Neural progenitor cell (in vitro differentiated cells): Measurements from ENCODE around the gene FBLN2. TPM values are rescaled to one million over a fixed set of nuclear protein-coding genes. Genes with fewer than 3 reads are reported as not detected.
A peak's percentile ranks its signal among the peaks of the same experiment; 100 is the strongest.

Source experiments
- DNase-seq: peaks from one replicate; pipeline ENCODE4 v3.0.0-alpha.2; 2016; ENCODE audit warnings: low spot score
- H2AFZ ChIP-seq: fragments of 200-600 bp; sonication (generic); replicated peaks from 2 replicates; pipeline ENCODE4 v1.6.1; 2016; ENCODE audit warnings: antibody characterized with exemption
- H3F3A ChIP-seq: fragments of 200-600 bp; sonication (generic); 2 replicates; pipeline ENCODE4 v1.6.1; 2016; ENCODE audit warnings: antibody characterized with exemption, low read depth
- H3K27ac ChIP-seq: fragments of 200-600 bp; sonication (generic); 2 replicates; pipeline ENCODE4 v1.5.1; 2016; ENCODE audit warnings: mild to moderate bottlenecking
- H3K27me3 ChIP-seq: fragments of 200-600 bp; sonication (generic); 2 replicates; pipeline ENCODE4 v1.6.1; 2016; ENCODE audit warnings: mild to moderate bottlenecking, moderate library complexity
- H3K36me3 ChIP-seq: fragments of 200-600 bp; sonication (generic); 2 replicates; pipeline ENCODE4 v1.5.1; 2016
- H3K4me1 ChIP-seq: fragments of 200-600 bp; sonication (generic); 2 replicates; pipeline ENCODE4 v1.6.1; 2016; ENCODE audit warnings: mixed run types
- H3K4me2 ChIP-seq: fragments of 200-600 bp; sonication (generic); 2 replicates; pipeline ENCODE4 v1.6.1; 2016
- H3K4me3 ChIP-seq: fragments of 200-600 bp; sonication (generic); 2 replicates; pipeline ENCODE4 v1.5.1; 2016
- H3K79me2 ChIP-seq: fragments of 200-600 bp; sonication (generic); 2 replicates; pipeline ENCODE4 v1.6.1; 2016; ENCODE audit warnings: low read depth
- H3K9ac ChIP-seq: fragments of 200-600 bp; sonication (generic); 2 replicates; pipeline ENCODE4 v1.6.1; 2016
- H3K9me3 ChIP-seq: fragments of 200-600 bp; sonication (generic); 2 replicates; pipeline ENCODE4 v1.5.1; 2016; ENCODE audit warnings: low read depth
- H4K20me1 ChIP-seq: fragments of 200-600 bp; sonication (generic); 2 replicates; pipeline ENCODE4 v1.6.1; 2016; ENCODE audit warnings: low read depth
- H3K27ac Mint-ChIP-seq: 3 replicates; pipeline ENCODE4 v1.8.0; 2021; ENCODE audit warnings: mixed read lengths
- H3K27me3 Mint-ChIP-seq: 2 replicates; pipeline ENCODE4 v1.8.0; 2022; ENCODE audit warnings: low read depth, mild to moderate bottlenecking, inconsistent platforms, moderate library complexity, mixed read lengths; ENCODE audit not compliant: insufficient read depth
- H3K36me3 Mint-ChIP-seq: 3 replicates; pipeline ENCODE4 v1.8.0; 2021; ENCODE audit warnings: mixed read lengths
- H3K4me1 Mint-ChIP-seq: 3 replicates; pipeline ENCODE4 v1.8.0; 2021; ENCODE audit warnings: mixed read lengths
- H3K4me3 Mint-ChIP-seq: 3 replicates; pipeline ENCODE4 v1.8.0; 2021; ENCODE audit warnings: mild to moderate bottlenecking, moderate library complexity, mixed read lengths
- H3K9me3 Mint-ChIP-seq: 3 replicates; pipeline ENCODE4 v1.8.0; 2020; ENCODE audit warnings: mixed read lengths
- EZH2 ChIP-seq: fragments of 200-600 bp; sonication (generic); IDR thresholded peaks from 2 replicates; pipeline ENCODE4 v1.6.1; 2017; ENCODE audit warnings: antibody characterized with exemption, mild to moderate bottlenecking, moderate library complexity
- EZH2phosphoT487 ChIP-seq: fragments of 200-600 bp; sonication (generic); IDR thresholded peaks from 2 replicates; pipeline ENCODE4 v1.6.1; 2017; ENCODE audit warnings: antibody characterized with exemption
- total RNA-seq: library from RNA; depleted of rRNA; stranded (reverse); fragments of >200 nt; gene quantifications from 2 replicates; pipeline ENCODE4 v1.2.3, GENCODE V29; 2015; ENCODE audit warnings: low replicate concordance
- TF ChIP-seq, protein P1 (sequence below): fragments of 200-600 bp; sonication (generic); IDR thresholded peaks from 2 replicates; pipeline ENCODE4 v1.5.1; 2017; ENCODE audit warnings: antibody characterized with exemption, mild to moderate bottlenecking

The FBLN2 gene
- total RNA-seq, 1 donor from 2014 or later, result 15.9 TPM

- no peak for DNase-seq
- Histone ChIP-seq H3F3A (no peaks in the 10 kb centered on the region), H3K27ac (no peak overlapping the region), H3K79me2 (no peaks in the 10 kb centered on the region), H3K27me3 (no peaks in the 10 kb centered on the region), H2AFZ (peak overlapping the region; percentile 68), H3K4me3 (no peak overlapping the region), H3K4me2 (no peak overlapping the region), H3K4me1 (peaks cover 7% of the 10 kb centered on the region), H3K9me3 (no peaks in the 10 kb centered on the region), H3K36me3 (no peaks in the 10 kb centered on the region), H4K20me1 (no peaks in the 10 kb centered on the region), H3K9ac (no peak overlapping the region)
- H3K9me3 Mint-ChIP-seq, result peaks cover 4% of the 10 kb centered on the region
- peaks cover 42% of the 10 kb centered on the region for H3K4me1 Mint-ChIP-seq
- H3K27ac Mint-ChIP-seq, result peak overlapping the region; percentile 74
- no peak for TF ChIP-seq EZH2
- TF ChIP-seq EZH2phosphoT487, result no peak
- TF ChIP-seq, protein P1, sequence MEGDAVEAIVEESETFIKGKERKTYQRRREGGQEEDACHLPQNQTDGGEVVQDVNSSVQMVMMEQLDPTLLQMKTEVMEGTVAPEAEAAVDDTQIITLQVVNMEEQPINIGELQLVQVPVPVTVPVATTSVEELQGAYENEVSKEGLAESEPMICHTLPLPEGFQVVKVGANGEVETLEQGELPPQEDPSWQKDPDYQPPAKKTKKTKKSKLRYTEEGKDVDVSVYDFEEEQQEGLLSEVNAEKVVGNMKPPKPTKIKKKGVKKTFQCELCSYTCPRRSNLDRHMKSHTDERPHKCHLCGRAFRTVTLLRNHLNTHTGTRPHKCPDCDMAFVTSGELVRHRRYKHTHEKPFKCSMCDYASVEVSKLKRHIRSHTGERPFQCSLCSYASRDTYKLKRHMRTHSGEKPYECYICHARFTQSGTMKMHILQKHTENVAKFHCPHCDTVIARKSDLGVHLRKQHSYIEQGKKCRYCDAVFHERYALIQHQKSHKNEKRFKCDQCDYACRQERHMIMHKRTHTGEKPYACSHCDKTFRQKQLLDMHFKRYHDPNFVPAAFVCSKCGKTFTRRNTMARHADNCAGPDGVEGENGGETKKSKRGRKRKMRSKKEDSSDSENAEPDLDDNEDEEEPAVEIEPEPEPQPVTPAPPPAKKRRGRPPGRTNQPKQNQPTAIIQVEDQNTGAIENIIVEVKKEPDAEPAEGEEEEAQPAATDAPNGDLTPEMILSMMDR, result no peak
- H3K4me3 Mint-ChIP-seq, result peak overlapping the region; percentile 15
- no peaks in the 10 kb centered on the region for H3K36me3 Mint-ChIP-seq
- peaks cover 16% of the 10 kb centered on the region for H3K27me3 Mint-ChIP-seq
Measured at GRCh38 chr3:13537244-13537908, 11.5 kb upstream of the FBLN2 start.

GRCh38 chr3:13537909-13538296, 11.0 kb upstream of the FBLN2 start:
- Mint-ChIP-seq H3K36me3 (no peaks in the 10 kb centered on the region), H3K27ac (no peak overlapping the region), H3K27me3 (peaks cover 16% of the 10 kb centered on the region), H3K9me3 (peaks cover 4% of the 10 kb centered on the region), H3K4me3 (no peak overlapping the region), H3K4me1 (peaks cover 42% of the 10 kb centered on the region)
- Histone ChIP-seq H3K4me3 (no peak overlapping the region), H3K4me2 (no peak overlapping the region), H3K27ac (no peak overlapping the region), H3K79me2 (no peaks in the 10 kb centered on the region), H2AFZ (no peak overlapping the region), H3K27me3 (no peaks in the 10 kb centered on the region), H3K36me3 (no peaks in the 10 kb centered on the region), H3K9me3 (no peaks in the 10 kb centered on the region), H3K9ac (no peak overlapping the region), H3F3A (no peaks in the 10 kb centered on the region), H4K20me1 (no peaks in the 10 kb centered on the region), H3K4me1 (peaks cover 7% of the 10 kb centered on the region)
- DNase-seq, result no peak
- TF ChIP-seq, protein P1, result no peak
- TF ChIP-seq EZH2phosphoT487 (no peak), EZH2 (no peak)

- Histone ChIP-seq H3K4me1 (peaks cover 7% of the 10 kb centered on the region), H3K4me3 (no peak overlapping the region), H3K27ac (no peak overlapping the region), H3K9me3 (no peaks in the 10 kb centered on the region), H3F3A (no peaks in the 10 kb centered on the region), H3K79me2 (no peaks in the 10 kb centered on the region), H3K4me2 (no peak overlapping the region), H3K9ac (no peak overlapping the region), H3K27me3 (no peaks in the 10 kb centered on the region), H2AFZ (no peak overlapping the region), H3K36me3 (no peaks in the 10 kb centered on the region), H4K20me1 (no peaks in the 10 kb centered on the region)
- Mint-ChIP-seq H3K27ac (peak overlapping the region; percentile 84), H3K4me1 (peaks cover 38% of the 10 kb centered on the region), H3K27me3 (peaks cover 12% of the 10 kb centered on the region), H3K36me3 (no peaks in the 10 kb centered on the region), H3K4me3 (peak overlapping the region; percentile 50), H3K9me3 (peaks cover 4% of the 10 kb centered on the region)
- DNase-seq, result no peak
- no peak for TF ChIP-seq EZH2phosphoT487
- TF ChIP-seq EZH2, result no peak
- TF ChIP-seq, protein P1, result no peak
Measured at GRCh38 chr3:13538520-13539291, 10.2 kb upstream of the FBLN2 start.
